ENCODE results near the gene KRT10. TPM values are rescaled to one million over a fixed set of nuclear protein-coding genes. Genes with fewer than 3 reads are reported as not detected.

The KRT10 gene
- total RNA-seq, 1 experiment from 2014 or later = 28.4 TPM

- Histone ChIP-seq H2BK15ac (ENCODE audit: low read depth, low read length) (no peak overlapping the region), H3K9ac (ENCODE audit: extremely low read depth, insufficient read length, low read length) (no peak overlapping the region), H3K23ac (ENCODE audit: insufficient read length, low read depth, low read length) (no peak overlapping the region), H3K79me2 (ENCODE audit: insufficient read depth, low read length) (no peaks in the 10 kb centered on the region), H4K5ac (ENCODE audit: insufficient read length, low read depth, low read length) (no peak overlapping the region), H2AFZ (ENCODE audit: low read length) (no peak overlapping the region), H3T11ph (ENCODE audit: low read length) (no peak overlapping the region), H3K23me2 (ENCODE audit: insufficient read length, low read depth, low read length, poor library complexity, severe bottlenecking) (no peaks in the 10 kb centered on the region), H3K56ac (ENCODE audit: insufficient read length, low read depth, low read length) (no peak overlapping the region), H3K27me3 (ENCODE audit: insufficient read depth, low read length) (no peaks in the 10 kb centered on the region), H4K91ac (ENCODE audit: insufficient read length, low read depth, low read length) (no peak overlapping the region), H3K18ac (ENCODE audit: insufficient read length, low read depth, low read length) (no peak overlapping the region), H3K14ac (ENCODE audit: insufficient read depth, low read length) (peak overlapping the region; percentile 33; the same call in 1 of the 2 replicates), H4K8ac (replicated peaks; ENCODE audit: insufficient read length, low read depth, low read length) (no peak overlapping the region), H2BK5ac (ENCODE audit: insufficient read length, low read length) (no peak overlapping the region), H4K20me1 (ENCODE audit: control insufficient read depth, insufficient read depth, insufficient read length) (no peaks in the 10 kb centered on the region), H2BK120ac (ENCODE audit: low read depth, low read length, poor library complexity, severe bottlenecking) (no peak overlapping the region), H3K4me2 (ENCODE audit: insufficient read depth, insufficient read length, low read length) (no peak overlapping the region), H2BK20ac (ENCODE audit: low read depth, low read length, poor library complexity, severe bottlenecking) (no peak overlapping the region), H3K4me1 (ENCODE audit: insufficient read depth, low read length) (no peaks in the 10 kb centered on the region), H2BK12ac (ENCODE audit: insufficient read length, low read depth, low read length) (no peak overlapping the region), H3K79me1 (ENCODE audit: insufficient read depth, low read depth, low read length, poor library complexity, severe bottlenecking) (no peaks in the 10 kb centered on the region), H3K27ac (ENCODE audit: insufficient read length, low read depth, low read length) (no peak overlapping the region), H3K4ac (ENCODE audit: low read depth, low read length) (no peak overlapping the region), H3K9me3 (ENCODE audit: control insufficient read depth, low read depth, low read length) (no peaks in the 10 kb centered on the region), H2AK5ac (ENCODE audit: insufficient read length, low read length) (no peak overlapping the region)
- Mint-ChIP-seq H3K4me1 (no peaks in the 10 kb centered on the region), H3K36me3 (ENCODE audit: insufficient read depth in 1 of 3, low read depth in 3 of 3) (no peaks in the 10 kb centered on the region), H3K27ac (no peak overlapping the region), H3K27me3 (ENCODE audit: low read depth) (peaks cover 27% of the 10 kb centered on the region), H3K9me3 (no peaks in the 10 kb centered on the region), H3K4me3 (no peak overlapping the region)
- DNase-seq = peak; percentile 67
- WGBS (ENCODE audit: extremely low coverage, insufficient read length, low lambda C conversion rate) = no CpG with 5 or more reads among the region's 27 CpGs
- 0 out of 3 replicates have a peak, but pooled peaks have one; percentile 17 for TF ChIP-seq CTCF (conservative IDR thresholded peaks at IDR 0.05)
Observed at GRCh38 chr17:40796846-40797245, 25.6 kb downstream of the KRT10 start.

Data from H9 (cell line).